Lower lobe of right lung (tissue), 2 donors: ENCODE measurements around the gene BCAR3. TPM values are rescaled to one million over a fixed set of nuclear protein-coding genes. Genes with fewer than 3 reads are reported as not detected.

ENCODE experiments used
- ATAC-seq, 2 donors: fragments of 200-7000 bp; cut with Tn5 transposase; one replicate each; pipeline ENCODE4 v1.9.1; 2020 to 2022; ENCODE audit warnings: mild to moderate bottlenecking in 2 of 2, moderate library complexity in 2 of 2
- DNase-seq: peaks from one replicate; pipeline ENCODE4 v3.0.0-alpha.2; 2020
- H3K27ac ChIP-seq: fragments of 200-600 bp; one replicate; pipeline ENCODE4 v1.8.0; 2022
- H3K27me3 ChIP-seq: fragments of 200-600 bp; one replicate; pipeline ENCODE4 v1.8.0; 2022; ENCODE audit warnings: low read depth
- H3K36me3 ChIP-seq: fragments of 200-600 bp; one replicate; pipeline ENCODE4 v1.8.0; 2022; ENCODE audit warnings: mild to moderate bottlenecking
- H3K4me1 ChIP-seq: fragments of 200-600 bp; one replicate; pipeline ENCODE4 v1.8.0; 2022
- H3K4me3 ChIP-seq: fragments of 200-600 bp; one replicate; pipeline ENCODE4 v1.8.0; 2022; ENCODE audit warnings: mild to moderate bottlenecking
- H3K9me3 ChIP-seq: fragments of 200-600 bp; one replicate; pipeline ENCODE4 v1.8.0; 2022
- intact Hi-C: fragments of 100-400 bp; cut with DNase I; formaldehyde crosslinking; loops from one replicate; pipeline ENCODE4 v1.11.0; 2022
- total RNA-seq: library from RNA; stranded (reverse); fragmentation: NEBNext Ultra II Directional; extraction: Animal tissue kit (Norgen Biotek cat#: 25700); gene quantifications from one replicate; pipeline ENCODE4 v1.2.1, GENCODE V29; 2021
- TF ChIP-seq, protein P1 (sequence below): fragments of 200-600 bp; IDR thresholded peaks from one replicate; pipeline ENCODE4 v1.8.0; 2022; ENCODE audit warnings: antibody characterized with exemption, mild to moderate bottlenecking
- donor health status: DM: no; HTN: yes; CAD: no; lungs with severe emphysema.

The BCAR3 gene
- total RNA-seq, 1 donor from 2014 or later, result 24.9 TPM

GRCh38 chr1:93569489-93569888, 112.1 kb downstream of the BCAR3 start:
- Histone ChIP-seq H3K27ac (no peak overlapping the region), H3K27me3 (no peaks in the 10 kb centered on the region), H3K36me3 (peaks cover 85% of the 10 kb centered on the region), H3K9me3 (no peaks in the 10 kb centered on the region), H3K4me1 (peaks cover 14% of the 10 kb centered on the region), H3K4me3 (no peak overlapping the region)
- TF ChIP-seq, protein P1, sequence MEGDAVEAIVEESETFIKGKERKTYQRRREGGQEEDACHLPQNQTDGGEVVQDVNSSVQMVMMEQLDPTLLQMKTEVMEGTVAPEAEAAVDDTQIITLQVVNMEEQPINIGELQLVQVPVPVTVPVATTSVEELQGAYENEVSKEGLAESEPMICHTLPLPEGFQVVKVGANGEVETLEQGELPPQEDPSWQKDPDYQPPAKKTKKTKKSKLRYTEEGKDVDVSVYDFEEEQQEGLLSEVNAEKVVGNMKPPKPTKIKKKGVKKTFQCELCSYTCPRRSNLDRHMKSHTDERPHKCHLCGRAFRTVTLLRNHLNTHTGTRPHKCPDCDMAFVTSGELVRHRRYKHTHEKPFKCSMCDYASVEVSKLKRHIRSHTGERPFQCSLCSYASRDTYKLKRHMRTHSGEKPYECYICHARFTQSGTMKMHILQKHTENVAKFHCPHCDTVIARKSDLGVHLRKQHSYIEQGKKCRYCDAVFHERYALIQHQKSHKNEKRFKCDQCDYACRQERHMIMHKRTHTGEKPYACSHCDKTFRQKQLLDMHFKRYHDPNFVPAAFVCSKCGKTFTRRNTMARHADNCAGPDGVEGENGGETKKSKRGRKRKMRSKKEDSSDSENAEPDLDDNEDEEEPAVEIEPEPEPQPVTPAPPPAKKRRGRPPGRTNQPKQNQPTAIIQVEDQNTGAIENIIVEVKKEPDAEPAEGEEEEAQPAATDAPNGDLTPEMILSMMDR, result no peak
- ATAC-seq (no peak), DNase-seq (no peak)
- intact Hi-C loops, result no loop called here

- Histone ChIP-seq H3K4me3 (no peak overlapping the region), H3K9me3 (no peaks in the 10 kb centered on the region), H3K4me1 (peaks cover 14% of the 10 kb centered on the region), H3K27ac (no peak overlapping the region), H3K27me3 (no peaks in the 10 kb centered on the region), H3K36me3 (peaks cover 88% of the 10 kb centered on the region)
- DNase-seq (no peak), ATAC-seq (peak; percentile 49 to 56)
- TF ChIP-seq, protein P1, result no peak
- intact Hi-C loops, result no loop called here
These were observed 114.2 kb downstream of the BCAR3 start for GRCh38 chr1:93567255-93567918.

- Histone ChIP-seq H3K27ac (peak overlapping the region; percentile 63), H3K36me3 (peaks cover 88% of the 10 kb centered on the region), H3K27me3 (no peaks in the 10 kb centered on the region), H3K9me3 (no peaks in the 10 kb centered on the region), H3K4me1 (peaks cover 14% of the 10 kb centered on the region), H3K4me3 (no peak overlapping the region)
- no peak for DNase-seq
- TF ChIP-seq, protein P1, result no peak
- intact Hi-C loops, result no loop called here
- peak; percentile 36 to 40 for ATAC-seq
These were observed 115.4 kb downstream of the BCAR3 start for GRCh38 chr1:93566227-93566626.

GRCh38 chr1:93565496-93566206, 116.0 kb downstream of the BCAR3 start:
- Histone ChIP-seq H3K27me3 (no peaks in the 10 kb centered on the region), H3K4me1 (peaks cover 14% of the 10 kb centered on the region), H3K36me3 (peaks cover 86% of the 10 kb centered on the region), H3K4me3 (no peak overlapping the region), H3K9me3 (no peaks in the 10 kb centered on the region), H3K27ac (peak overlapping the region; percentile 63)
- intact Hi-C loops, result no loop called here
- TF ChIP-seq, protein P1, result no peak
- peak; percentile 55 to 57 for ATAC-seq
- DNase-seq, result no peak

DNA sequence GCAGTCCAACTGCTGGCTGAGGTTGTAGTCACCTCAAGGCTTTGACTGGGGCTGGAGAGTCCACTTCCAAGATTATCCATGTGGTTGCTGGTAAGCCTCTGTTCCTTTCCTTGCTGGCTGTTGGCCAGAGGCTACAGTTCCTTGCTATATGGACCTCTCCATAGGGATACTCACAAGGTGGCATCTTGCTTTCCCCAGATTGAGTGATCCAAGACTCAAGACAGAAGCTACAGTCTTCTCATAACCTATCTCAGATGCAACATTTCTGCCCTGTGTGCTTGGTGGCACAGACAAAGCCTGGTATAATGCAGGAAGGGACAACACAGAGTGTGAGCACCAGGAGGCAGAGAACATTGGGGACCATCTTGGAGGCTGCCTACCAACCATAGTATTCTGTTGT, 121.9 kb downstream of the BCAR3 start:
- H3K27ac ChIP-seq, result no peak overlapping the region
- TF ChIP-seq, protein P1, result no peak
- ATAC-seq (no peak), DNase-seq (no peak)
- no peak overlapping the region for H3K4me3 ChIP-seq
- H3K36me3 ChIP-seq, result peaks cover 46% of the 10 kb centered on the region
- intact Hi-C loops, result no loop called here
- H3K9me3 ChIP-seq, result peaks cover 4% of the 10 kb centered on the region
- H3K27me3 ChIP-seq, result no peaks in the 10 kb centered on the region
- H3K4me1 ChIP-seq, result peaks cover 15% of the 10 kb centered on the region
